H9 (cell line): ENCODE measurements around the gene SKIL. TPM values are rescaled to one million over a fixed set of nuclear protein-coding genes. Genes with fewer than 3 reads are reported as not detected.

Source experiments
- DNase-seq: peaks from one replicate; pipeline ENCODE4 v3.0.0-alpha.2; 2017
- H2AFZ ChIP-seq: one replicate; pipeline ENCODE4 v1.6.1; 2013; ENCODE audit warnings: mild to moderate bottlenecking, low read length, control low read depth, moderate library complexity
- H2AK5ac ChIP-seq: 2 replicates; pipeline ENCODE4 v1.6.1; 2013; ENCODE audit warnings: low read length, control low read depth, mixed read lengths; ENCODE audit not compliant: insufficient read length
- H2BK120ac ChIP-seq: one replicate; pipeline ENCODE4 v1.6.1; 2013; ENCODE audit warnings: low read depth, mild to moderate bottlenecking, low read length, control low read depth, inconsistent platforms; ENCODE audit not compliant: poor library complexity, severe bottlenecking
- H2BK12ac ChIP-seq: 2 replicates; pipeline ENCODE4 v1.6.1; 2013; ENCODE audit warnings: low read length, control low read depth, mixed read lengths, low read depth; ENCODE audit not compliant: insufficient read length
- H2BK15ac ChIP-seq: 2 replicates; pipeline ENCODE4 v1.6.1; 2013; ENCODE audit warnings: low read depth, low read length, control low read depth
- H2BK20ac ChIP-seq: one replicate; pipeline ENCODE4 v1.6.1; 2013; ENCODE audit warnings: low read depth, mild to moderate bottlenecking, low read length, control low read depth, inconsistent platforms; ENCODE audit not compliant: poor library complexity, severe bottlenecking
- H2BK5ac ChIP-seq: 2 replicates; pipeline ENCODE4 v1.6.1; 2013; ENCODE audit warnings: low read length, control low read depth, mixed read lengths; ENCODE audit not compliant: insufficient read length
- H3K14ac ChIP-seq: 2 replicates; pipeline ENCODE4 v1.6.1; 2013; ENCODE audit warnings: low read length, control low read depth; ENCODE audit not compliant: insufficient read depth
- H3K18ac ChIP-seq: 2 replicates; pipeline ENCODE4 v1.6.1; 2013; ENCODE audit warnings: low read depth, mild to moderate bottlenecking, mixed read lengths, low read length, control low read depth; ENCODE audit not compliant: insufficient read length
- H3K23ac ChIP-seq: 2 replicates; pipeline ENCODE4 v1.6.1; 2013; ENCODE audit warnings: low read length, control low read depth, mixed read lengths, low read depth; ENCODE audit not compliant: insufficient read length
- H3K23me2 ChIP-seq: 2 replicates; pipeline ENCODE4 v1.6.1; 2013; ENCODE audit warnings: low read depth, mild to moderate bottlenecking, mixed read lengths, low read length, control low read depth; ENCODE audit not compliant: insufficient read length, poor library complexity, severe bottlenecking
- H3K27ac ChIP-seq: 2 replicates; pipeline ENCODE4 v1.5.1; 2013; ENCODE audit warnings: low read length, control low read depth, mixed read lengths, low read depth; ENCODE audit not compliant: insufficient read length
- H3K27me3 ChIP-seq: 2 replicates; pipeline ENCODE4 v1.6.1; 2013; ENCODE audit warnings: low read length, control low read depth, inconsistent platforms; ENCODE audit not compliant: insufficient read depth
- H3K4ac ChIP-seq: 2 replicates; pipeline ENCODE4 v1.6.1; 2013; ENCODE audit warnings: low read depth, mild to moderate bottlenecking, control low read depth, inconsistent platforms, low read length, moderate library complexity
- H3K4me1 ChIP-seq: 2 replicates; pipeline ENCODE4 v1.6.1; 2013; ENCODE audit warnings: low read length, control low read depth, inconsistent platforms; ENCODE audit not compliant: insufficient read depth
- H3K4me2 ChIP-seq: 2 replicates; pipeline ENCODE4 v1.6.1; 2013; ENCODE audit warnings: low read length, control low read depth, mixed read lengths; ENCODE audit not compliant: insufficient read length, insufficient read depth
- H3K56ac ChIP-seq: 2 replicates; pipeline ENCODE4 v1.6.1; 2013; ENCODE audit warnings: low read depth, mild to moderate bottlenecking, mixed read lengths, low read length, control low read depth; ENCODE audit not compliant: insufficient read length
- H3K79me1 ChIP-seq: 2 replicates; pipeline ENCODE4 v1.6.1; 2013; ENCODE audit warnings: low read depth, mild to moderate bottlenecking, moderate library complexity, low read length, control low read depth, inconsistent platforms; ENCODE audit not compliant: insufficient read depth, poor library complexity, severe bottlenecking
- H3K79me2 ChIP-seq: 2 replicates; pipeline ENCODE4 v1.6.1; 2013; ENCODE audit warnings: low read length, control low read depth, inconsistent platforms; ENCODE audit not compliant: insufficient read depth
- H3K9ac ChIP-seq: 2 replicates; pipeline ENCODE4 v1.6.1; 2013; ENCODE audit warnings: low read length, control low read depth, mixed read lengths; ENCODE audit not compliant: insufficient read length; ENCODE audit errors: extremely low read depth
- H3K9me3 ChIP-seq: one replicate; pipeline ENCODE4 v1.6.1; 2013; ENCODE audit warnings: low read depth, low read length, inconsistent platforms; ENCODE audit not compliant: control insufficient read depth
- H3T11ph ChIP-seq: one replicate; pipeline ENCODE4 v1.6.1; 2013; ENCODE audit warnings: mild to moderate bottlenecking, low read length, control low read depth, inconsistent platforms
- H4K20me1 ChIP-seq: one replicate; pipeline ENCODE4 v1.6.1; 2013; ENCODE audit not compliant: control insufficient read depth, insufficient read length, insufficient read depth
- H4K5ac ChIP-seq: 2 replicates; pipeline ENCODE4 v1.6.1; 2013; ENCODE audit warnings: low read depth, mild to moderate bottlenecking, mixed read lengths, low read length, control low read depth; ENCODE audit not compliant: insufficient read length
- H4K8ac ChIP-seq: replicated peaks from 2 replicates; pipeline ENCODE4 v1.6.1; 2013; ENCODE audit warnings: low read length, control low read depth, mixed read lengths, low read depth; ENCODE audit not compliant: insufficient read length
- H4K91ac ChIP-seq: 2 replicates; pipeline ENCODE4 v1.6.1; 2013; ENCODE audit warnings: low read depth, mild to moderate bottlenecking, moderate library complexity, mixed read lengths, low read length, control low read depth; ENCODE audit not compliant: insufficient read length
- H3K27ac Mint-ChIP-seq, 3 experiments: 2 replicates in 2 of 3; 3 replicates in 1 of 3; pipeline ENCODE4 v1.8.0; 2020 to 2021; ENCODE audit warnings: mixed read lengths in 3 of 3, mild to moderate bottlenecking in 1 of 3, moderate library complexity in 1 of 3
- H3K27me3 Mint-ChIP-seq: 2 replicates; pipeline ENCODE4 v1.8.0; 2021; ENCODE audit warnings: low read depth, mild to moderate bottlenecking, moderate library complexity, mixed read lengths
- H3K36me3 Mint-ChIP-seq, 3 experiments: 2 replicates in 2 of 3; 3 replicates in 1 of 3; pipeline ENCODE4 v1.8.0; 2020 to 2021; ENCODE audit warnings: low read depth in 3 of 3, mixed read lengths in 3 of 3; ENCODE audit not compliant: insufficient read depth in 1 of 3
- H3K4me1 Mint-ChIP-seq, 2 experiments: 2 replicates each; pipeline ENCODE4 v1.8.0; 2020; ENCODE audit warnings: mixed read lengths in 2 of 2
- H3K4me3 Mint-ChIP-seq, 2 experiments: 2 replicates in 1 of 2; 3 replicates in 1 of 2; pipeline ENCODE4 v1.8.0; 2020 to 2021; ENCODE audit warnings: mild to moderate bottlenecking in 2 of 2, mixed read lengths in 2 of 2, moderate library complexity in 1 of 2
- H3K9me3 Mint-ChIP-seq, 2 experiments: 2 replicates in 1 of 2; 3 replicates in 1 of 2; pipeline ENCODE4 v1.8.0; 2020; ENCODE audit warnings: mild to moderate bottlenecking in 2 of 2, mixed read lengths in 2 of 2, moderate library complexity in 1 of 2
- CTCF ChIP-seq: fragments of 200-600 bp; sonication (generic); conservative IDR thresholded peaks from 3 replicates; pipeline ENCODE4 v1.8.0; 2021; ENCODE audit warnings: antibody characterized with exemption, mild to moderate bottlenecking
- WGBS: extraction: QIAGEN DNeasy Blood & Tissue Kit; methylation state at CpG from one replicate; pipeline ENCODE4 v1.1.7; 2013; ENCODE audit warnings: missing lambda C conversion rate, low lambda C conversion rate, mixed read lengths; ENCODE audit not compliant: insufficient read length; ENCODE audit errors: extremely low coverage; 5-methylcytosine and 5-hydroxymethylcytosine counted together
- total RNA-seq: library from RNA; stranded (reverse); gene quantifications from 2 replicates; pipeline ENCODE4 v1.2.1, GENCODE V29; 2021

The SKIL gene
- total RNA-seq, 1 experiment from 2014 or later: 170 TPM

DNA sequence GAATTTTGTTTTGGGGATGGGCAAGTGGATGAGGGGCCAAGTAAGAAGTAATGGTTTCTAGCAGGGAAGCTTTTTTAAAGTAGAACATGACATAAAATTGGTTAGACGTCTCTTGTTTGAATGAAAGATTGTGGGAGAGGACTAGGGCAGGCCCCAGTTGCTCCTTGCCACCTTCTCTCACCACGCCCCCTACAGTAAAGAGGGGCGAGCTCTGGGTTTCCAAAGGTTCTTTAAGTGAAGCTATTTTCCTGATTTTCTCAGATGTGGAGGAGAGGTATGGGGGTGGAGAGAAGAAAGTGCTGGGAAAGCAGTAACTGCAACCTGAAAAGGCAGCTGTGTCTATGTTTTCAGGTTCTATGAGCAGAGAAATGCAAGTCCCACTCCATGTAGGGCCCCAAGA, 32.6 kb upstream of the SKIL start:
- no CpG with 5 or more reads among the region's 3 CpGs for WGBS
- H3T11ph ChIP-seq: no peak overlapping the region
- Mint-ChIP-seq H3K36me3 (peaks cover 15 to 32% (median 21%) of the 10 kb centered on the region in 3 experiments), H3K4me1 (peaks cover 34 to 35% of the 10 kb centered on the region in 2 experiments), H3K27me3 (peaks cover 5% of the 10 kb centered on the region), H3K27ac (0 out of 7 replicates have a peak overlapping the region, but pooled peaks of 1 of the 3 experiments have one; percentile 8), H3K4me3 (no peak overlapping the region), H3K9me3 (peaks cover 31 to 32% of the 10 kb centered on the region in 2 experiments)
- H3K18ac ChIP-seq: no peak overlapping the region
- H2BK120ac ChIP-seq: no peak overlapping the region
- H2BK15ac ChIP-seq: no peak overlapping the region
- no peak overlapping the region for H3K9ac ChIP-seq
- no peak overlapping the region for H2BK5ac ChIP-seq
- H3K79me2 ChIP-seq: no peaks in the 10 kb centered on the region
- H3K27ac ChIP-seq: no peak overlapping the region
- H2BK12ac ChIP-seq: no peak overlapping the region
- no peak overlapping the region for H3K56ac ChIP-seq
- no peaks in the 10 kb centered on the region; the same call in 1 of the 2 replicates for H3K4me1 ChIP-seq
- H3K79me1 ChIP-seq: no peaks in the 10 kb centered on the region
- H3K14ac ChIP-seq: no peak overlapping the region
- H3K27me3 ChIP-seq: no peaks in the 10 kb centered on the region
- H4K8ac ChIP-seq: no peak overlapping the region
- no peak overlapping the region for H4K5ac ChIP-seq
- DNase-seq: peak; percentile 39
- no peak overlapping the region for H3K4ac ChIP-seq
- H3K23ac ChIP-seq: no peak overlapping the region
- no peaks in the 10 kb centered on the region for H3K9me3 ChIP-seq
- H2AFZ ChIP-seq: no peak overlapping the region
- H4K20me1 ChIP-seq: no peaks in the 10 kb centered on the region
- no peak overlapping the region for H2BK20ac ChIP-seq
- no peak overlapping the region for H3K4me2 ChIP-seq
- no peak overlapping the region for H4K91ac ChIP-seq
- no peaks in the 10 kb centered on the region for H3K23me2 ChIP-seq
- peak; percentile 40 for TF ChIP-seq CTCF
- H2AK5ac ChIP-seq: no peak overlapping the region
